Esophagus muscularis mucosa (tissue), 3 donors: Measurements from ENCODE around the gene STARD6.

ENCODE experiments used
- CTCF ChIP-seq, 3 experiments: fragments of 200-600 bp in 2 of 3; fragments of 450-650 bp in 1 of 3; sonication (generic) in 2 of 3; IDR thresholded peaks; one replicate each; pipeline ENCODE4 v1.5.1; 2017 to 2019; ENCODE audit warnings: antibody characterized with exemption in 3 of 3, mild to moderate bottlenecking in 2 of 3, moderate library complexity in 1 of 3
- POLR2A ChIP-seq: fragments of 450-650 bp; IDR thresholded peaks from one replicate; pipeline ENCODE4 v1.6.1; 2017; ENCODE audit warnings: antibody characterized with exemption, moderate library complexity, mild to moderate bottlenecking, low read depth

DNA sequence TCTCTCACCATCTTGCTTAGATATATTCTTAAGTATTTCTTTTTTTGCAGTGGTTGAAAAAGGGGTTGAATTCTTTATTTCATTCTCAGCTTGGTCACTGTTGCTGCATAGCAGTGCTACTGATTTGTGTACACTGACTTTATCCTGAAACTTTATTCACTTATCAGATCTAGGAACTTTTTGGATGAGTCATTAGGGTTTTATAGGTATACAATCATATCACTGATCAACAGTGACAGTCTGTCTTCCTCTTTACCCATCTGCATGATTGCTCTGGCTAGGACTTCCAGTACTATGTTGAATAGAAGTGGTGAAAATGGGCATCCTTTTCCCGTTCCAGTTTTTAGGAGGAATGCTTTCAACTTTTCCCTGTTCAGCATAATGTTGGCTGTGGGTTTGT is 6.5 kb downstream of the STARD6 start:
- TF ChIP-seq CTCF (IDR thresholded peaks at IDR 0.05) (no peak), POLR2A (no peak)
